Lung (tissue), 12 donors: Measurements from ENCODE around the gene PXT1. TPM values are rescaled to one million over a fixed set of nuclear protein-coding genes. Genes with fewer than 3 reads are reported as not detected.

ENCODE experiments used
- ATAC-seq: fragments of 200-7000 bp; cut with Tn5 transposase; one replicate; pipeline ENCODE4 v1.9.1; 2020; ENCODE audit warnings: moderate number of reproducible peaks; ENCODE audit not compliant: insufficient read depth, low FRiP score
- DNase-seq, 3 donors: peaks; one replicate each; pipeline ENCODE4 v3.0.0-alpha.2; 2013 to 2017
- H3K27ac ChIP-seq, 2 donors: one replicate each; pipeline ENCODE4 v1.5.1; 2013; ENCODE audit warnings: mild to moderate bottlenecking in 2 of 2, moderate library complexity in 2 of 2, control low read depth in 1 of 2, inconsistent platforms in 1 of 2, low read depth in 1 of 2, low read length in 1 of 2
- H3K27me3 ChIP-seq, 3 donors: one replicate each; pipeline ENCODE4 v1.5.1; 2013; ENCODE audit warnings: low read length in 2 of 3; ENCODE audit not compliant: control insufficient read depth in 3 of 3, insufficient read depth in 3 of 3
- H3K36me3 ChIP-seq, 4 donors: one replicate each; pipeline ENCODE4 v1.5.1; 2013; ENCODE audit warnings: low read length in 4 of 4, mild to moderate bottlenecking in 1 of 4, moderate library complexity in 1 of 4; ENCODE audit not compliant: control insufficient read depth in 4 of 4, insufficient read depth in 4 of 4
- H3K4me1 ChIP-seq, 5 donors: one replicate each; pipeline ENCODE4 v1.5.1; 2013; ENCODE audit warnings: low read length in 5 of 5, mild to moderate bottlenecking in 2 of 5, moderate library complexity in 1 of 5; ENCODE audit not compliant: control insufficient read depth in 5 of 5, insufficient read depth in 5 of 5
- H3K4me3 ChIP-seq: one replicate; pipeline ENCODE4 v1.5.1; 2013; ENCODE audit warnings: mild to moderate bottlenecking, control low read depth, moderate library complexity
- H3K9ac ChIP-seq, 2 donors: one replicate each; pipeline ENCODE4 v1.5.1; 2013; ENCODE audit warnings: low read length in 2 of 2, control low read depth in 1 of 2; ENCODE audit not compliant: insufficient read depth in 1 of 2
- H3K9me3 ChIP-seq, 4 donors: one replicate each; pipeline ENCODE4 v1.5.1; 2013; ENCODE audit warnings: low read length in 3 of 4, mild to moderate bottlenecking in 1 of 4, moderate library complexity in 1 of 4; ENCODE audit not compliant: control insufficient read depth in 4 of 4, insufficient read depth in 3 of 4
- WGBS, 2 donors: extraction: QIAGEN DNeasy Blood & Tissue Kit; methylation state at CpG; one replicate each; pipeline ENCODE4 v1.1.7; 2013; 5-methylcytosine and 5-hydroxymethylcytosine counted together
- polyA plus RNA-seq, 2 donors: library from polyadenylated mRNA; stranded (reverse); fragments of 200-250 nt; gene quantifications; one replicate each; pipeline ENCODE4 v1.2.1, GENCODE V29; 2013
- total RNA-seq, 2 donors: library from RNA; depleted of rRNA in 1 of 2; stranded (reverse); fragments of >200 nt in 1 of 2; gene quantifications; one replicate each; pipeline ENCODE4 v1.2.1, GENCODE V29; 2014 to 2021
- TF ChIP-seq, protein P1 (sequence below): IDR thresholded peaks from 2 replicates; pipeline ENCODE4 v1.5.1; 2012; ENCODE audit warnings: mild to moderate bottlenecking; ENCODE audit errors: control extremely low read depth, extremely low read depth
- donor health status: control.
- donor health status: control.
- donor health status: Bipolar disorder and iron deficiency.
- donor health status: healthy.
- donor health status: DM: yes; HTN: yes; CAD: no.

The PXT1 gene
- total and polyA plus RNA-seq, 4 donors: 0.06 to 0.12 TPM; not detected in 2

DNA sequence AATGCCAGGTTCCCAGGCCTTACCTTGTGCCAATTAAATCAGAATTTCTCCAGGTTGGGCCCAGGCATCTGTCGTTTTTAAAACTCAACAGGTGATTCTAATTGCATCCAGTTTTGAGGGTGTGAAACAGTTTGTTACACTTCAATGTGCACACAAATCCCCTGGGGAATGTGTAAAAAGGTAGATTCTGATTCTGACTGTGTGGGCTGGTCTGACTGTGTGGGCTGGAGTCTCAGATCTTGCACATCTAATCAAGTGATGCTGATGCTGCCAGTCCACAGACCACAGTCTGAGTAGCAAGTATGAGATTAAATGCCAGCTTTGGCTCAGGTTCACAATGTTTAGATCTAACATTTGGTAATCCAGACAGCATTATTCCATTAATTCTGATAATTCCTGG is 42.7 kb downstream of the PXT1 start:
- ATAC-seq (no peak), DNase-seq (no peak)
- no peaks in the 10 kb centered on the region for H3K9me3 ChIP-seq
- no peak overlapping the region for H3K9ac ChIP-seq
- TF ChIP-seq, protein P1, sequence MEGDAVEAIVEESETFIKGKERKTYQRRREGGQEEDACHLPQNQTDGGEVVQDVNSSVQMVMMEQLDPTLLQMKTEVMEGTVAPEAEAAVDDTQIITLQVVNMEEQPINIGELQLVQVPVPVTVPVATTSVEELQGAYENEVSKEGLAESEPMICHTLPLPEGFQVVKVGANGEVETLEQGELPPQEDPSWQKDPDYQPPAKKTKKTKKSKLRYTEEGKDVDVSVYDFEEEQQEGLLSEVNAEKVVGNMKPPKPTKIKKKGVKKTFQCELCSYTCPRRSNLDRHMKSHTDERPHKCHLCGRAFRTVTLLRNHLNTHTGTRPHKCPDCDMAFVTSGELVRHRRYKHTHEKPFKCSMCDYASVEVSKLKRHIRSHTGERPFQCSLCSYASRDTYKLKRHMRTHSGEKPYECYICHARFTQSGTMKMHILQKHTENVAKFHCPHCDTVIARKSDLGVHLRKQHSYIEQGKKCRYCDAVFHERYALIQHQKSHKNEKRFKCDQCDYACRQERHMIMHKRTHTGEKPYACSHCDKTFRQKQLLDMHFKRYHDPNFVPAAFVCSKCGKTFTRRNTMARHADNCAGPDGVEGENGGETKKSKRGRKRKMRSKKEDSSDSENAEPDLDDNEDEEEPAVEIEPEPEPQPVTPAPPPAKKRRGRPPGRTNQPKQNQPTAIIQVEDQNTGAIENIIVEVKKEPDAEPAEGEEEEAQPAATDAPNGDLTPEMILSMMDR: no peak
- peaks cover 0 to 4% (median 0%) of the 10 kb centered on the region in 3 donors for H3K27me3 ChIP-seq
- no peak overlapping the region for H3K27ac ChIP-seq
- no peaks in the 10 kb centered on the region for H3K36me3 ChIP-seq
- WGBS, 2 donors: 82 to 88% methylated on average over 1 of the region's 1 CpG
- H3K4me1 ChIP-seq: no peaks in the 10 kb centered on the region
- no peak overlapping the region for H3K4me3 ChIP-seq

- H3K9me3 ChIP-seq: no peaks in the 10 kb centered on the region
- no peaks in the 10 kb centered on the region for H3K36me3 ChIP-seq
- no peak for ATAC-seq
- DNase-seq: no peak
- H3K4me1 ChIP-seq: peaks cover 0 to 5% (median 0%) of the 10 kb centered on the region in 5 donors
- no peak overlapping the region for H3K9ac ChIP-seq
- no peak overlapping the region for H3K4me3 ChIP-seq
- TF ChIP-seq, protein P1: no peak
- 94 to 97% methylated on average over 5 of the region's 5 CpGs for WGBS, 2 donors
- no peak overlapping the region for H3K27ac ChIP-seq
- peaks cover 0 to 25% (median 2%) of the 10 kb centered on the region in 3 donors for H3K27me3 ChIP-seq
Observed at GRCh38 chr6:36392621-36393020, 50.0 kb downstream of the PXT1 start.

- ATAC-seq (no peak), DNase-seq (no peak)
- Histone ChIP-seq H3K9me3 (no peaks in the 10 kb centered on the region), H3K9ac (no peak overlapping the region), H3K4me3 (no peak overlapping the region), H3K4me1 (peaks cover 0 to 21% (median 0%) of the 10 kb centered on the region in 5 donors), H3K36me3 (no peaks in the 10 kb centered on the region), H3K27me3 (peaks cover 0 to 49% (median 13%) of the 10 kb centered on the region in 3 donors), H3K27ac (no peak overlapping the region)
- TF ChIP-seq, protein P1: no peak
Observed at GRCh38 chr6:36389353-36389752, 53.3 kb downstream of the PXT1 start.
